GM12891 (cell line): ENCODE measurements around the gene SIGLEC1.

Experiments used
- DNase-seq: peaks from one replicate; pipeline ENCODE4 v3.0.0; 2011; ENCODE audit warnings: low spot score; ENCODE audit not compliant: insufficient read length
- FAIRE-seq: peaks from 2 replicates; lab custom pipeline; 2011; peaks lifted over from hg19 to GRCh38; lab: Jason Lieb, UNC
- PAX5 ChIP-seq: IDR thresholded peaks from 2 replicates; pipeline ENCODE4 v1.6.1; 2011; ENCODE audit warnings: low read length, moderate library complexity, mild to moderate bottlenecking; ENCODE audit not compliant: insufficient read depth, severe bottlenecking
- POLR2A ChIP-seq: IDR thresholded peaks from 2 replicates; pipeline ENCODE4 v1.6.1; 2011; ENCODE audit warnings: low read depth, low read length, control low read depth
- POLR2AphosphoS5 ChIP-seq: IDR thresholded peaks from 2 replicates; pipeline ENCODE4 v1.6.1; 2011; ENCODE audit warnings: low read depth, low read length, control low read depth
- POU2F2 ChIP-seq: IDR thresholded peaks from 2 replicates; pipeline ENCODE4 v1.6.1; 2011; ENCODE audit warnings: low read depth, mild to moderate bottlenecking, control low read depth, low read length, moderate library complexity
- SPI1 ChIP-seq: IDR thresholded peaks from 2 replicates; pipeline ENCODE4 v1.6.1; 2011; ENCODE audit warnings: low read depth, low read length, control low read depth
- TAF1 ChIP-seq: IDR thresholded peaks from 2 replicates; pipeline ENCODE4 v1.6.1; 2011; ENCODE audit warnings: low read depth, low read length, control low read depth

The SIGLEC1 gene

DNA sequence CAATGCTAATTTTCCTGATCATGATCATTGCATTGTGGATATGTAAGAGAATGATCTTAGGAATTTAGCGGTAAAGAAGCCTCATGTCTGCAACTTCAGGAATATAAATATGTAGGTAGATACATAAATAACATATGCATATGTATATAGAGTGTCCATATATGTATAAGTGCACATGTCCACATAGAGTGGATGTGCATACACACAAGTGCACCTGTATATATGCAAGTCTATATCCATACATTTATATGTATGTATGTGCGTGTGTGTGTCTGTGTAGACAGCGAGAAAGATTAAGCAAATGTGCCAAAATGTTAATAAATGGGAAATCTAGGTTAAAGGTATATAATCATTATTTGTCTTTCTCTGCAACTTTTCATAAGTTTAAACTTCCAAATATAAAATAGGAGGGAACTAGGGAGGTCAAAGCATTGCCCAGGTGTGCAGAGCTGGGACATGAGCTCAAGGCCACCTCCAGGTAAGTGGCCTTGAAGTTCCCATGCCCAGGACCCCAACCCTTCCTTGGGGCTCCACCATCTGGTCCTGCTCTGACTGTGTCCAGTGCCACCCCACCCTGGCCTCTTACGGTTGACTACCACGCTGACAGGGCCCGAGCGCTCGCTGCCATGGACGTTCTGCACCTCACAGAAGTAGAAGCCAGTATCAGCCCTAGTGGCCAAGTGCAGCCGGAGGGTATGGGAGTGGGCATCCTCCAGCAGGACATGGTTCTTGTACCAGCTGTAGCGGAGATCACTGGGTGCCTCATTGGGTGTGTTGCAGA is 9.6 kb downstream of the SIGLEC1 start:
- TF ChIP-seq SPI1, result no peak
- TF ChIP-seq POLR2AphosphoS5, result no peak
- no peak for TF ChIP-seq POU2F2
- TF ChIP-seq TAF1, result no peak
- TF ChIP-seq POLR2A, result no peak
- no peak for TF ChIP-seq PAX5

DNA sequence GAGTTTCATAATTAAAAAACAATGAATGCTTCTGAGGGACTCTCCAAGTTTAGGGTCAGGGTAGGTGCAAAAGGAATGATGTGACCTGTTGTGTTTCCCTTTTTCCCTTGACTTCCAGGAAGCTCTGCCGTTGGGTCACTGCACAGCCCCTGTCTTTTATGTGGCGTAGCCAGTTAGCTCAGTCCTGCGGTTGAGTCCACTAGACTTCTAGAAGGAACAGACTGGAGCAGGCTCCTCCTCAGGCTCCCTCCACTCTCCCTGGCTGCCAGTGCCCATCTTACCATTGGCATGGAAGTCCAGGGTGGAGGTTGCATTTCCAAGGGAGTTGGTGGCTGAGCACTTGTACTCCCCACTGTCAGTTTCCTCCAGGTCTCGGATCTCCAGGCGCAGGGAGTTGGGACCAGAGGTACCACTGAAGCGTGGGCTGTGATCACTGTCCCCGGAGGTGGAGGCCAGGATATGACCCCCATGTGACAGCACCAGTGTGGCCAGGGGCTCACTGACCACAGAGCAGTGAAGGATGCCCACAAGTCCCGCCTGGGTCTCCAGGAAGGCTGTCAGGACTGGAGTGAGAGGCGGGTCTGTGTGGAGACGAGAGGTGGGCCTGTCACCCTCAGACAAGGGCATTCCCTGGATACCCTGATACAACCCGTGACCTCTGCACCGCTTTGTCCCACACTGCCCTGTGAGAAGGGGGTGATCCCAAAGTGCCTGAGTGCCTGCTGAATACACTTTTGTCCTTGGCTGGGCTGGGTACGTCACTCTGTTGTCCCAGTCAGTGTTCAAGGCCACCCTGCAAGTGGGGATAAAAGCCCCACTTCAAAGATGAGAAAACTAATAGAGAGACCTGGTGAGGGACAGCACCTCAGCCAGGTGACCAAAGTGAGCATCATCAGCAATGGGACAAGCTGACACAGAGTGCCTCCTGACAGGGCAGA is 11.1 kb downstream of the SIGLEC1 start:
- no peak for DNase-seq
- FAIRE-seq, result no peak
- TF ChIP-seq POLR2A (no peak), TAF1 (no peak), PAX5 (no peak), POU2F2 (no peak), POLR2AphosphoS5 (no peak), SPI1 (no peak)

More for the DNA sequence above, 9.6 kb downstream of the SIGLEC1 start:
- no peak for DNase-seq
- FAIRE-seq, result no peak

DNA sequence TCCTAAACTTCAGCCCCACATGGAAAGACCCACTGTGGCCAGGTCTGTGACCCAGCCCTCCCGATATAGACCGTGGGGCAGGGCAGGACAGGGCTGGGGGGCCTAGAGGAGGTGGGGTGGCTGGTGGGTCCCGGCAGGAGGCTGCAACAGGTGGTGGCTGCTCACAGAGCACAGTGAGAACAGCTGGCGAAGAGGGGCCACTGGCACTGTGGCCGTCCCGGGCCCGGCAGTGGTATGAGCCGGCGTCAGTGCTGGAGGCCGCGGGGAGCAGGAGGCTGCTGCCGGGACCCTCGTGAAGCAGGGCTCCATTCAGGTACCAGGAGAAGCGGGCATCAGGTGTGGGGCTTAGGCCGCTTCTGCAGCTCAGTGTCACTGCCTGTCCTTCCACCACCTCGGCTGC is 13.4 kb downstream of the SIGLEC1 start:
- no peak for FAIRE-seq
- TF ChIP-seq TAF1, result no peak
- no peak for TF ChIP-seq POU2F2
- no peak for TF ChIP-seq SPI1
- TF ChIP-seq POLR2AphosphoS5, result no peak
- no peak for TF ChIP-seq PAX5
- no peak for TF ChIP-seq POLR2A
- DNase-seq, result no peak

DNA sequence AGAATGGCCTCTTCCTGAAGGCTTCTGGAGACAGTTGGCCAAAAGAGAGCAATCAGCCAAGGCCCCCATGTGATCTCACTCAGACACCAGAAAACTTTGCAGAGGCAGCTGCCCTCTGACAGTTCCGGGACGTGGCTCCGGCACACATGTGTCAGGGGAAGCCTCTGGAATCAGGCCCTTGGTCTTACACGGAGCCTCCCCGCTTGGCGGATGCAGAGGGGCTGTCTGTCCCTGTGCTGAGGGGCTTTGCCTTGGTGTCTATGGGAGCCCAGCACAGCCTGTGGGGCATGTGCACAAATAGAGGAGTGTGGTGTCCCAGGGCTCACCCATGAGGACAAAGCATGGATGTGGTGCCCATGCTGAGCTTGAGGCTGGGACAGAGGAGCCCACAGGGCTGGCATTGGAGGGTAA is 13.8 kb downstream of the SIGLEC1 start:
- DNase-seq (no peak), FAIRE-seq (no peak)
- TF ChIP-seq POLR2A (no peak), PAX5 (no peak), POLR2AphosphoS5 (no peak), TAF1 (no peak), POU2F2 (no peak), SPI1 (no peak)

DNA sequence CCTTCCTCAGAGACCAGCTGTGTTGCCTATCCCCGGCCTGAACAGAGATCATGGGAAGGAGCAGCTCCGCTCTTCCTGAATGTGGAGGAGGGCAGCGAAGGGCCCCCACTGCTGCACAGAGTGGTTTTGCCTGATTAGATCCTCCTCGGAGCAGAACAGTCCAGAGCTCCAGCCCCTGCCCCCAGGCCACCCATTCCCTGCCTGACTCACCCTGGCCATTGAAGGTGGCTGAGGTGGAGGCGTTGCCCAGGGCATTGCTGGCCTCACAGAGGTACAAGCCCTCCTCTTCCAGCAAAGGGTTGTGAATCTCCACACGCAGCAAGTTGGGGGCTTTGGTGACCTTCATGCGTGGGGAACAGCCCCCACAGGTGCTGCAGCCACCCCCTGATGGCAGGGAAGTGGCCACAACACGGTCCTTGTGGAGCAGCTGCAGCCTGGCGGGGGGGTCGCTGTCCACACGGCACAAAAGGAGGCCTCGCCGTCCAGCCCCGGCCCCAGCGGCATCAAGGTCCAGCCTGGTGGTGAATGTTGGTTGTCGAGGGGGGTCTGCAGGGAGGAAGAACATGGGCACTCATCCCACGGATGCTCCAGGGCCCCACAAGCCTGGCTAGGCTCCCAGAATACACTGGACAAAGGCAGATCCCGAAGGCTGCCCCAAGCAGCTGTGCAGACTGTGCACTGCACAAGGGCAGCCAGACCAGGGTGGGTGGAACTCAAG is 14.7 kb downstream of the SIGLEC1 start:
- FAIRE-seq, result no peak
- DNase-seq, result no peak
- TF ChIP-seq PAX5 (no peak), TAF1 (no peak), POU2F2 (no peak), SPI1 (no peak), POLR2A (no peak), POLR2AphosphoS5 (no peak)

DNA sequence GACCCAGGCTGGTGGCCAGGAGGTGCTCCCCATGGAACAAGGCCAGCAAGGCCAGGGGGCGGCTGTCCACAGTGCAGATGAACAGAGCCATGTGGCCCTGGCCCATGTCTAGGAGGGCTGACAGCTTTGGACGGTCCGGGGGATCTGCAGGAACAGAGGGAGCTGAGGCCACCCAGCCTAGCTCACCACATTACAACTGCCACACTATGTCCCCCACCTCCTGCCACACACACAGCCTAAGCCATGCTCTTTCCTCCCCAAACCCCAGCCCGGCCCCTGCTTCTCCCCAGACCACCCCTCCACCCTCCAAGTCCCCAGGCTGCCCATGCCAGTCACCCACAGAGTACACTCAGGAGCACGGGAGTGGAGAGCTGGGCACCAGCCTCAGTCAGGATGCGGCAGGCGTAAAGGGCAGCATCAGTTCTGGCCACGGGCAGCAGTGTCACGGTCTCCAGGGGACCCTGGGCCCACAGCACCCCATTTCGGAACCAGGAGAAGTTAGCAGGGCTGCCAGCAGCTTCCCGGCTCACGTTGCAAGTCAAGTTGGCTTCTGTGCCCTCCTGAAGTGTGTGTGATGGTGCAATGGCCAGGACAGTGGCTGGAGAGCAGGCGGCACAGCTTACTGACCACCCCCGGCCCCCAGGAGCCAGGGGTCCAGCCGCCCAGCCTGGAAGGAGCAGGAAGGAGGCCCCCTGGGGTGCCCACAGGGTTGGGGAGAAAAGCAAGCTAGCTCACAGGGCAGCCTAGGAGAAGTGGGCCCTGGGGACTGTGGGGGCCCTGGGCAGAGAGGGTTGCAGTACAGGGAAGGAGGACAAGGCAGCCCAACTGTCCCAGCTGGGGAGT is 15.4 kb downstream of the SIGLEC1 start:
- no peak for DNase-seq
- TF ChIP-seq POU2F2 (no peak), PAX5 (no peak), TAF1 (no peak), POLR2A (no peak), SPI1 (no peak), POLR2AphosphoS5 (no peak)
- no peak for FAIRE-seq

DNA sequence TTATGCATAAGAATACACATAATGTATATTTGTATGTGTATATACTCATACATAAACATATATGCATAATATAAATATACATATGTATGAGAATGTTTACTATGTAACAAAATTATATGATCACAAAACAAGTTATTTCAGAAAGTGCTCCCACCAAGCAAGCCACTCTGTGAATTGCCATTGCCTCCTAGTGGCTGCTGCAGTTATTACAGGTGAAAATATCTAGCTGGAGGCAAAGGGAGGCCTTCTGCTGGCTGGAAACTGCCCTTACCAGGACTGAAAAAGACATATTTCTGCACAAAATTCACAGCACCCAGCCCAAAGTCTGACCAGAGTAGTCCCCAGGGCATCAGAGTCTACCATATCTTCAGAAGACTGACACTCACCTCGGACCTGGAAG is 16.2 kb downstream of the SIGLEC1 start:
- DNase-seq (no peak), FAIRE-seq (no peak)
- no peak for TF ChIP-seq POLR2AphosphoS5
- no peak for TF ChIP-seq POLR2A
- no peak for TF ChIP-seq POU2F2
- no peak for TF ChIP-seq SPI1
- no peak for TF ChIP-seq TAF1
- TF ChIP-seq PAX5, result no peak

DNA sequence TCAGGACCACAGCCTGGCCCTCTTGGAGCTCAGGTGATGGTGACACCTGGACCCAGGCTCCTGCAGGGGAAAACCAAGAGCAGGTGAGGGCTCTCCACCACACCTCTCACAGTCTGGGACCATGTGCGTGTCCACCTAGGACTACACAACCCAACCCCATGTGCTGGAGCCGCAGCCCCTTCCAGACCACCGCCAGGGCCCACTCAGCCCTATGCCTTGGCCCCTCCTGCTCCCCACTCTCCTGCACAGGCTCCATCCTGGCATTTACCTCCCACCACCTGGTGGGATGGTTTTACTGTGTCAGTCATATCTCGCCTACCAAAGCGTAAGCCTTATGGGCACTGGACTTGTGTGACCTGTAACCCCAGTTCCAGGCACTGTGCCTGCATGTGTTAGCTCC is 17.5 kb downstream of the SIGLEC1 start:
- TF ChIP-seq PAX5, result no peak
- no peak for TF ChIP-seq SPI1
- no peak for TF ChIP-seq POLR2A
- TF ChIP-seq TAF1, result no peak
- TF ChIP-seq POU2F2, result no peak
- TF ChIP-seq POLR2AphosphoS5, result no peak

More for the DNA sequence above, 17.5 kb downstream of the SIGLEC1 start:
- FAIRE-seq (no peak), DNase-seq (no peak)
